ENCODE results near the gene TAF15. TPM values are rescaled to one million over a fixed set of nuclear protein-coding genes. Genes with fewer than 3 reads are reported as not detected.

Gene TAF15
- total and polyA plus RNA-seq, 10 of the 15 experiments (the other 5 are each of a cell fraction or from before 2014, with no cell fraction given) = 9.5 to 259 (median 40.4) TPM

GRCh38 chr17:35894206-35894605 is 84.9 kb downstream of the TAF15 start:
- ChIA-PET RAD21 (ENCODE audit: unreplicated experiment) (interaction anchor here (1.5 to 9.4 kb wide), 2 partner anchors 16 to 76 kb away, joined by 3 to 125 read pairs; partner anchors contain the start of gene CCL5), SMC1A (ENCODE audit: uncharacterized antibody, unreplicated experiment) (interaction anchor here (0.6 to 11.3 kb wide), 3 partner anchors 17 to 46 kb away, joined by 4 to 155 read pairs (median 20); partner anchors contain the start of genes CCL5 and RDM1), CTCF (interaction anchor here (1.2 kb wide), 1 partner anchor 8 kb away, joined by 4 read pairs; no protein-coding TSS in a partner anchor), POLR2A (interaction anchor here (0.8 to 1.3 kb wide), 3 partner anchors 14 to 85 kb away, joined by 4 to 10 read pairs (median 6); partner anchors contain the start of genes CCL5 and TAF15)
- no peak overlapping the region for H3K27ac ChIP-seq (ENCODE audit: control insufficient read depth, insufficient read depth)
- peaks cover 36% of the 10 kb centered on the region for H3K4me1 ChIP-seq (ENCODE audit: control insufficient read depth, insufficient read depth, low read length)
- no peak for ATAC-seq
- intact Hi-C loops (cut with micrococcal nuclease; ENCODE audit: unreplicated experiment) (no loop called here), in situ Hi-C loops (cut with MboI) (no loop called here)
- 81% methylated on average over 7 of the region's 7 CpGs for WGBS (ENCODE audit: insufficient coverage, insufficient replicate concordance, low lambda C conversion rate, missing lambda C conversion rate)
- H3K4me2 ChIP-seq (ENCODE audit: control insufficient read depth, insufficient read depth) = no peak overlapping the region
- no peak overlapping the region for H3K9ac ChIP-seq (ENCODE audit: control insufficient read depth, insufficient read depth, low read length)
- no peaks in the 10 kb centered on the region; the same call in 2 of the 3 replicates for H3K9me3 ChIP-seq (replicated peaks; ENCODE audit: control insufficient read depth, insufficient read depth, low read length)
- no peaks in the 10 kb centered on the region for H3K36me3 ChIP-seq (ENCODE audit: control insufficient read depth in 2 of 2, insufficient read depth in 2 of 2, low read length in 1 of 2)
- no peaks in the 10 kb centered on the region for H4K20me1 ChIP-seq (ENCODE audit: control insufficient read depth, insufficient read depth)
- FAIRE-seq = no peak
- DNase-seq (ENCODE audit: low read depth, low spot score) = no peak
- BruUV-seq (replicated peaks) = no TSS peak
- H3K79me2 ChIP-seq (ENCODE audit: control insufficient read depth, insufficient read depth, low read length) = no peaks in the 10 kb centered on the region
- no peaks in the 10 kb centered on the region for H3K27me3 ChIP-seq (replicated peaks in 1 of 2; ENCODE audit: control insufficient read depth in 2 of 2, insufficient read depth in 2 of 2, low read length in 1 of 2)
- H3K4me3 ChIP-seq = no peak overlapping the region
- H2AFZ ChIP-seq (ENCODE audit: control insufficient read depth, low read depth, low read length) = no peak overlapping the region
- no peak for TF ChIP-seq CHD4 (IDR thresholded peaks at IDR 0.05)
- TF ChIP-seq SRF (IDR thresholded peaks at IDR 0.05; ENCODE audit: low read depth in 2 of 2, low read length in 2 of 2) = no peak
- no peak for TF ChIP-seq SUPT20H (IDR thresholded peaks at IDR 0.05; ENCODE audit: borderline replicate concordance, control insufficient read depth, low read depth, low read length)
- TF ChIP-seq FOXM1 (IDR thresholded peaks at IDR 0.05; ENCODE audit: low read depth, low read length) = no peak
- no peak for TF ChIP-seq ATF2 (IDR thresholded peaks at IDR 0.05; ENCODE audit: low read length)
- TF ChIP-seq FOS (IDR thresholded peaks at IDR 0.05; ENCODE audit: borderline replicate concordance, extremely low read depth, insufficient read length) = no peak
- TF ChIP-seq ZBTB4 (CRISPR knock-in tag; IDR thresholded peaks at IDR 0.05) = no peak
- no peak for TF ChIP-seq IRF5 (IDR thresholded peaks at IDR 0.05; ENCODE audit: borderline replicate concordance)
- no peak for TF ChIP-seq RFX5 (IDR thresholded peaks at IDR 0.05; ENCODE audit: low read depth, low read length)
- TF ChIP-seq EED (IDR thresholded peaks at IDR 0.05; ENCODE audit: low read depth) = no peak
- TF ChIP-seq USF1 (IDR thresholded peaks at IDR 0.05; ENCODE audit: borderline replicate concordance, extremely low read length, insufficient read depth, low read depth, low read length) = no peak
- TF ChIP-seq PAX5 (IDR thresholded peaks at IDR 0.05; ENCODE audit: borderline replicate concordance, low read depth, low read length) = no peak

Data from GM12878 (cell line).